ENCODE measurements around the gene NDUFS2. TPM values are rescaled to one million over a fixed set of nuclear protein-coding genes. Genes with fewer than 3 reads are reported as not detected.
A peak's percentile ranks its signal among the peaks of the same experiment; 100 is the strongest.
"Not testable (repeated sequence)": the region's sequence is repeated elsewhere in the genome, so short reads cannot be mapped to it uniquely, and the experiment has no call there.

NDUFS2 gene
- polyA plus RNA-seq, 1 experiment = 129 TPM

GRCh38 chr1:161222175-161223019, 20.2 kb downstream of the NDUFS2 start:
- H3K27me3 ChIP-seq (ENCODE audit: control insufficient read depth, insufficient read depth, low read length) = no peaks in the 10 kb centered on the region
- no peak for DNase-seq (ENCODE audit: low read depth)
- no peak for TF ChIP-seq CTCF (IDR thresholded peaks at IDR 0.05; ENCODE audit: insufficient read depth, low read depth, low read length)
- POLR2A ChIA-PET = no interaction called here
- no peak overlapping the region for H3K4me3 ChIP-seq (ENCODE audit: low read depth, low read length)
- H3K36me3 ChIP-seq (ENCODE audit: control insufficient read depth, insufficient read depth, low read length) = no peaks in the 10 kb centered on the region
- CTCF ChIA-PET = interaction anchor here (1.1 to 10.0 kb wide), 5 partner anchors 15 to 159 kb away, joined by 3 to 159 read pairs (median 6); partner anchors contain the start of genes NDUFS2 and PPOX

GRCh38 chr1:161223805-161224694, 21.9 kb downstream of the NDUFS2 start:
- Histone ChIP-seq H3K4me3 (ENCODE audit: low read depth, low read length) (no peak overlapping the region), H3K27me3 (ENCODE audit: control insufficient read depth, insufficient read depth, low read length) (no peaks in the 10 kb centered on the region), H3K36me3 (ENCODE audit: control insufficient read depth, insufficient read depth, low read length) (peaks cover 3% of the 10 kb centered on the region)
- ChIA-PET POLR2A (no interaction called here), CTCF (interaction anchor here (1.6 to 10.0 kb wide), 5 partner anchors 17 to 166 kb away, joined by 6 to 159 read pairs (median 49); partner anchors contain the start of gene NDUFS2)
- TF ChIP-seq CTCF (IDR thresholded peaks at IDR 0.05; ENCODE audit: insufficient read depth, low read depth, low read length) = no peak
- no peak for DNase-seq (ENCODE audit: low read depth)

GRCh38 chr1:161224695-161225087, 22.5 kb downstream of the NDUFS2 start:
- CTCF ChIA-PET = interaction anchor here (1.5 to 10.0 kb wide), 9 partner anchors 8 to 165 kb away, joined by 5 to 159 read pairs (median 49); partner anchors contain the start of genes FCER1G, NDUFS2 and NR1I3
- H3K4me3 ChIP-seq (ENCODE audit: low read depth, low read length); DNase-seq (ENCODE audit: low read depth); H3K27me3 ChIP-seq (ENCODE audit: control insufficient read depth, insufficient read depth, low read length); POLR2A ChIA-PET; H3K36me3 ChIP-seq (ENCODE audit: control insufficient read depth, insufficient read depth, low read length): not testable (repeated sequence)

- ChIA-PET POLR2A (interaction anchor here (0.6 kb wide), 4 partner anchors 25 to 126 kb away, joined by 3 to 12 read pairs (median 6); no protein-coding TSS in a partner anchor), CTCF (interaction anchor here (0.7 to 10.0 kb wide), 19 partner anchors 8 to 165 kb away, joined by 3 to 159 read pairs (median 16); partner anchors contain the start of genes ADAMTS4, FCER1G, NDUFS2 and NR1I3)
- Histone ChIP-seq H3K4me3 (ENCODE audit: low read depth, low read length) (no peak overlapping the region), H3K36me3 (ENCODE audit: control insufficient read depth, insufficient read depth, low read length) (peaks cover 6% of the 10 kb centered on the region), H3K27me3 (ENCODE audit: control insufficient read depth, insufficient read depth, low read length) (no peaks in the 10 kb centered on the region)
- DNase-seq (ENCODE audit: low read depth) = no peak
- no peak for TF ChIP-seq CTCF (IDR thresholded peaks at IDR 0.05; ENCODE audit: insufficient read depth, low read depth, low read length)
These were observed 23.0 kb downstream of the NDUFS2 start for GRCh38 chr1:161225178-161225533.

- Histone ChIP-seq H3K36me3 (ENCODE audit: control insufficient read depth, insufficient read depth, low read length) (peaks cover 6% of the 10 kb centered on the region), H3K4me3 (ENCODE audit: low read depth, low read length) (peak within 1 kb of the TSS; percentile 63), H3K27me3 (ENCODE audit: control insufficient read depth, insufficient read depth, low read length) (no peaks in the 10 kb centered on the region)
- TF ChIP-seq CTCF (IDR thresholded peaks at IDR 0.05; ENCODE audit: insufficient read depth, low read depth, low read length) = peak; percentile 76
- ChIA-PET POLR2A (interaction anchor here (0.6 to 0.8 kb wide), 5 partner anchors 24 to 126 kb away, joined by 3 to 12 read pairs (median 4); no protein-coding TSS in a partner anchor), CTCF (interaction anchor here (0.5 to 10.0 kb wide), 27 partner anchors 9 to 211 kb away, joined by 3 to 159 read pairs (median 7); partner anchors contain the start of genes ADAMTS4, FCER1G, NDUFS2 and NR1I3)
- DNase-seq (ENCODE audit: low read depth) = peak; percentile 99
These were observed 23.6 kb downstream of the NDUFS2 start, which contains the start of gene TOMM40L for GRCh38 chr1:161225534-161226319. Gene TOMM40L (plus strand): TSS chr1:161226060. CDS start chr1:161226490, 430 bp downstream.
